GM23338 (cell line): Measurements from ENCODE around the gene TARS1. TPM values are rescaled to one million over a fixed set of nuclear protein-coding genes. Genes with fewer than 3 reads are reported as not detected.

Experiments
- ATAC-seq: fragments of 200-7000 bp; cut with Tn5 transposase; 3 replicates; pipeline ENCODE4 v1.9.1; 2020
- DNase-seq: peaks from one replicate; pipeline ENCODE4 v3.0.0-alpha.2; 2015; ENCODE audit warnings: low spot score
- H2AFZ ChIP-seq: fragments of 200-600 bp; sonication (generic); 2 replicates; pipeline ENCODE4 v1.8.0; 2016; ENCODE audit warnings: antibody characterized with exemption, mild to moderate bottlenecking, moderate library complexity
- H3F3A ChIP-seq: fragments of 200-600 bp; sonication (generic); replicated peaks from 2 replicates; pipeline ENCODE4 v1.8.0; 2017; ENCODE audit warnings: antibody characterized with exemption, mixed run types, low read depth
- H3K27ac ChIP-seq: fragments of 200-600 bp; sonication (generic); 2 replicates; pipeline ENCODE4 v1.6.1; 2016; ENCODE audit warnings: low read depth
- H3K27me3 ChIP-seq: fragments of 200-600 bp; sonication (generic); 2 replicates; pipeline ENCODE4 v1.8.0; 2016; ENCODE audit warnings: mild to moderate bottlenecking, mixed run types, moderate library complexity; ENCODE audit not compliant: insufficient read depth
- H3K36me3 ChIP-seq: fragments of 200-600 bp; sonication (generic); 2 replicates; pipeline ENCODE4 v1.8.0; 2016; ENCODE audit warnings: mild to moderate bottlenecking; ENCODE audit not compliant: insufficient read depth
- H3K4me1 ChIP-seq: fragments of 200-600 bp; sonication (generic); 2 replicates; pipeline ENCODE4 v1.8.0; 2016; ENCODE audit warnings: mild to moderate bottlenecking, moderate library complexity; ENCODE audit not compliant: insufficient read depth
- H3K4me2 ChIP-seq: fragments of 200-600 bp; sonication (generic); 2 replicates; pipeline ENCODE4 v1.7.1; 2017; ENCODE audit warnings: mixed run types
- H3K4me3 ChIP-seq: fragments of 200-600 bp; sonication (generic); 2 replicates; pipeline ENCODE4 v1.6.1; 2016; ENCODE audit warnings: mixed run types
- H3K79me2 ChIP-seq: fragments of 200-600 bp; sonication (generic); replicated peaks from 2 replicates; pipeline ENCODE4 v1.8.0; 2017; ENCODE audit warnings: mild to moderate bottlenecking; ENCODE audit not compliant: insufficient read depth
- H3K9me2 ChIP-seq: fragments of 200-600 bp; sonication (generic); 2 replicates; pipeline ENCODE4 v1.8.0; 2017; ENCODE audit not compliant: insufficient read depth
- H4K20me1 ChIP-seq: fragments of 200-600 bp; sonication (generic); replicated peaks from 2 replicates; pipeline ENCODE4 v1.8.0; 2017; ENCODE audit warnings: mild to moderate bottlenecking; ENCODE audit not compliant: insufficient read depth
- H3K27ac Mint-ChIP-seq: 2 replicates; pipeline ENCODE4 v1.8.0; 2020; ENCODE audit warnings: inconsistent platforms, mild to moderate bottlenecking, moderate library complexity, mixed read lengths
- H3K27me3 Mint-ChIP-seq: 3 replicates; pipeline ENCODE4 v1.8.0; 2022; ENCODE audit warnings: low read depth, mild to moderate bottlenecking, moderate library complexity, mixed read lengths, inconsistent platforms; ENCODE audit not compliant: insufficient read depth, poor library complexity
- H3K36me3 Mint-ChIP-seq: 3 replicates; pipeline ENCODE4 v1.8.0; 2021; ENCODE audit warnings: low read depth, mild to moderate bottlenecking, inconsistent platforms, moderate library complexity, mixed read lengths
- H3K4me1 Mint-ChIP-seq: 3 replicates; pipeline ENCODE4 v1.8.0; 2020; ENCODE audit warnings: mild to moderate bottlenecking, inconsistent platforms, mixed read lengths
- H3K4me3 Mint-ChIP-seq: 3 replicates; pipeline ENCODE4 v1.8.0; 2021; ENCODE audit warnings: moderate library complexity, mild to moderate bottlenecking, inconsistent platforms, mixed read lengths
- H3K9me3 Mint-ChIP-seq: 3 replicates; pipeline ENCODE4 v1.8.0; 2020; ENCODE audit warnings: moderate library complexity, mild to moderate bottlenecking, inconsistent platforms, mixed read lengths
- CREB1 ChIP-seq: fragments of 250-450 bp; sonication (Bioruptor Pico); IDR thresholded peaks from 2 replicates; pipeline ENCODE4 v1.5.0; 2020; ENCODE audit warnings: low read depth, mild to moderate bottlenecking, moderate library complexity
- ETS1 ChIP-seq: IDR thresholded peaks from 2 replicates; pipeline ENCODE4 v1.6.1; 2016; ENCODE audit warnings: antibody characterized with exemption
- EZH2 ChIP-seq: fragments of 200-600 bp; sonication (generic); IDR thresholded peaks from one replicate; pipeline ENCODE4 v1.8.0; 2017; ENCODE audit warnings: antibody characterized with exemption, mild to moderate bottlenecking, low read depth; ENCODE audit not compliant: unreplicated experiment
- EZH2phosphoT487 ChIP-seq: fragments of 200-600 bp; sonication (generic); IDR thresholded peaks from one replicate; pipeline ENCODE4 v1.8.1; 2018; ENCODE audit warnings: antibody characterized with exemption; ENCODE audit not compliant: unreplicated experiment
- JUNB ChIP-seq: IDR thresholded peaks from one replicate; pipeline ENCODE4 v1.6.1; 2016; ENCODE audit warnings: antibody characterized with exemption; ENCODE audit not compliant: unreplicated experiment
- NANOG ChIP-seq: IDR thresholded peaks from 2 replicates; pipeline ENCODE4 v1.6.1; 2016; ENCODE audit warnings: antibody characterized with exemption, borderline replicate concordance
- POLR2AphosphoS5 ChIP-seq: IDR thresholded peaks from 2 replicates; pipeline ENCODE4 v1.6.1; 2016; ENCODE audit warnings: antibody characterized with exemption, low read depth
- REST ChIP-seq: IDR thresholded peaks from one replicate; pipeline ENCODE4 v1.6.1; 2018; ENCODE audit warnings: antibody characterized with exemption; ENCODE audit not compliant: unreplicated experiment
- STAT1 ChIP-seq: IDR thresholded peaks from one replicate; pipeline ENCODE4 v1.6.1; 2016; ENCODE audit warnings: antibody characterized with exemption; ENCODE audit not compliant: unreplicated experiment
- ZNF114 ChIP-seq: fragments of 250-450 bp; sonication (Bioruptor Pico); IDR thresholded peaks from 2 replicates; pipeline ENCODE4 v1.5.0; 2020; ENCODE audit warnings: mild to moderate bottlenecking, moderate library complexity
- ZNF331 ChIP-seq: fragments of 250-450 bp; sonication (Bioruptor Pico); IDR thresholded peaks from 2 replicates; pipeline ENCODE4 v1.5.0; 2020; ENCODE audit warnings: low read depth, mild to moderate bottlenecking, moderate library complexity
- ZNF462 ChIP-seq: fragments of 250-450 bp; sonication (Bioruptor Pico); IDR thresholded peaks from 2 replicates; pipeline ENCODE4 v1.5.0; 2020; ENCODE audit warnings: mild to moderate bottlenecking, moderate library complexity
- polyA plus RNA-seq: library from polyadenylated mRNA; unstranded; fragments of >200 nt; fragmentation: Nextera tagmentation; extraction: Ambion mirVana; gene quantifications from 2 replicates; pipeline ENCODE4 v1.2.1, GENCODE V29; 2016
- total RNA-seq: library from RNA; depleted of rRNA; stranded (reverse); fragments of >200 nt; shearing (Covaris generic); gene quantifications from 2 replicates; pipeline ENCODE4 v1.2.3, GENCODE V29; 2014

TARS1 gene
- total and polyA plus RNA-seq, 2 experiments from 2014 or later = 458 to 473 TPM

- Histone ChIP-seq H4K20me1 (no peaks in the 10 kb centered on the region), H3K4me2 (no peak overlapping the region), H3K9me2 (no peaks in the 10 kb centered on the region), H3K36me3 (no peaks in the 10 kb centered on the region), H3K27ac (no peak overlapping the region), H3K4me1 (no peaks in the 10 kb centered on the region), H2AFZ (no peak overlapping the region), H3K27me3 (no peaks in the 10 kb centered on the region), H3F3A (no peaks in the 10 kb centered on the region), H3K4me3 (no peak overlapping the region), H3K79me2 (no peaks in the 10 kb centered on the region)
- no peak for DNase-seq
- Mint-ChIP-seq H3K4me3 (no peak overlapping the region), H3K36me3 (no peaks in the 10 kb centered on the region), H3K4me1 (peaks cover 8% of the 10 kb centered on the region; the same call in 2 of the 3 replicates), H3K27me3 (peaks cover 2% of the 10 kb centered on the region), H3K9me3 (no peaks in the 10 kb centered on the region; the same call in 2 of the 3 replicates), H3K27ac (no peak overlapping the region)
- TF ChIP-seq EZH2phosphoT487 = no peak
- no peak for TF ChIP-seq STAT1
- no peak for TF ChIP-seq ETS1
- TF ChIP-seq ZNF114 (CRISPR knock-in tag) = no peak
- no peak for TF ChIP-seq EZH2
- no peak for TF ChIP-seq JUNB
- no peak for TF ChIP-seq ZNF331
- no peak for TF ChIP-seq NANOG
- no peak for TF ChIP-seq POLR2AphosphoS5
- TF ChIP-seq CREB1 (CRISPR knock-in tag) = no peak
- TF ChIP-seq REST = no peak
- no peak for TF ChIP-seq ZNF462 (CRISPR knock-in tag)
- no peak for ATAC-seq
Observed at GRCh38 chr5:33408816-33409215, 31.9 kb upstream of the TARS1 start.
